ENCODE measurements around the gene ASB6.

- TF ChIP-seq CTCF (IDR thresholded peaks at IDR 0.05) (peak; percentile 37 to 67 (median 52)), POLR2A (IDR thresholded peaks at IDR 0.05) (no peak)
Observed at GRCh38 chr9:129624168-129624759, 17.7 kb downstream of the ASB6 start.

Measured in thyroid gland (tissue), 4 donors.